GM18526 (cell line): Measurements from ENCODE around the gene IL23A.

Experiments used
- POLR2A ChIP-seq: IDR thresholded peaks from 3 replicates; pipeline ENCODE4 v1.6.1; 2011; ENCODE audit not compliant: insufficient read length; ENCODE audit errors: extremely low read depth

IL23A gene

GRCh38 chr12:56338308-56339157 lies at the start of gene IL23A:
Gene IL23A, plus strand, starts transcription at chr12:56338884. Its CDS starts 161 bp downstream, at chr12:56339045.
- TF ChIP-seq POLR2A = peak; percentile 25

GRCh38 chr12:56293795-56294194 lies 44.9 kb upstream of the IL23A start:
- no peak for TF ChIP-seq POLR2A

GRCh38 chr12:56296295-56296694 lies 42.4 kb upstream of the IL23A start:
- TF ChIP-seq POLR2A = no peak

GRCh38 chr12:56297400-56297799 lies 41.3 kb upstream of the IL23A start:
- TF ChIP-seq POLR2A = no peak

- TF ChIP-seq POLR2A = no peak
Measured at GRCh38 chr12:56298828-56299227, 39.9 kb upstream of the IL23A start.

- no peak for TF ChIP-seq POLR2A
Measured at GRCh38 chr12:56299308-56299852, 39.3 kb upstream of the IL23A start.

- peak; percentile 64 for TF ChIP-seq POLR2A
Measured at GRCh38 chr12:56299853-56300643, 38.6 kb upstream of the IL23A start, which contains the start of gene CS. Gene CS, minus strand, starts transcription at chr12:56300330. Its CDS starts 129 bp downstream, at chr12:56300201.

GRCh38 chr12:56300644-56301464 lies 37.8 kb upstream of the IL23A start:
- TF ChIP-seq POLR2A = no peak

- TF ChIP-seq POLR2A = no peak
Measured at GRCh38 chr12:56304276-56304675, 34.4 kb upstream of the IL23A start.

- TF ChIP-seq POLR2A = no peak
Measured at GRCh38 chr12:56304872-56305590, 33.7 kb upstream of the IL23A start.

- no peak for TF ChIP-seq POLR2A
Measured at GRCh38 chr12:56307221-56307965, 31.3 kb upstream of the IL23A start.

- TF ChIP-seq POLR2A = no peak
Measured at GRCh38 chr12:56308714-56309113, 30.0 kb upstream of the IL23A start.

GRCh38 chr12:56311003-56311402 lies 27.7 kb upstream of the IL23A start:
- TF ChIP-seq POLR2A = no peak

- no peak for TF ChIP-seq POLR2A
Measured at GRCh38 chr12:56315249-56315621, 23.4 kb upstream of the IL23A start.
